Retinal pigment epithelial cell (primary cell): Measurements from ENCODE around the gene OR8G5.

Experiments used
- DNase-seq: peaks from one replicate; pipeline ENCODE4 v3.0.0-alpha.2; 2010; ENCODE audit warnings: low read depth
- H3K4me3 ChIP-seq: 2 replicates; pipeline ENCODE4 v1.5.1; 2011; ENCODE audit warnings: mild to moderate bottlenecking, low read length, control low read depth, moderate library complexity
- TF ChIP-seq, protein P1 (sequence below): conservative IDR thresholded peaks from 2 replicates; pipeline ENCODE4 v1.5.1; 2011; ENCODE audit warnings: low read depth, low read length, control low read depth, inconsistent platforms

Gene OR8G5

GRCh38 chr11:124296016-124296415 is 39.8 kb downstream of the OR8G5 start:
- TF ChIP-seq, protein P1, sequence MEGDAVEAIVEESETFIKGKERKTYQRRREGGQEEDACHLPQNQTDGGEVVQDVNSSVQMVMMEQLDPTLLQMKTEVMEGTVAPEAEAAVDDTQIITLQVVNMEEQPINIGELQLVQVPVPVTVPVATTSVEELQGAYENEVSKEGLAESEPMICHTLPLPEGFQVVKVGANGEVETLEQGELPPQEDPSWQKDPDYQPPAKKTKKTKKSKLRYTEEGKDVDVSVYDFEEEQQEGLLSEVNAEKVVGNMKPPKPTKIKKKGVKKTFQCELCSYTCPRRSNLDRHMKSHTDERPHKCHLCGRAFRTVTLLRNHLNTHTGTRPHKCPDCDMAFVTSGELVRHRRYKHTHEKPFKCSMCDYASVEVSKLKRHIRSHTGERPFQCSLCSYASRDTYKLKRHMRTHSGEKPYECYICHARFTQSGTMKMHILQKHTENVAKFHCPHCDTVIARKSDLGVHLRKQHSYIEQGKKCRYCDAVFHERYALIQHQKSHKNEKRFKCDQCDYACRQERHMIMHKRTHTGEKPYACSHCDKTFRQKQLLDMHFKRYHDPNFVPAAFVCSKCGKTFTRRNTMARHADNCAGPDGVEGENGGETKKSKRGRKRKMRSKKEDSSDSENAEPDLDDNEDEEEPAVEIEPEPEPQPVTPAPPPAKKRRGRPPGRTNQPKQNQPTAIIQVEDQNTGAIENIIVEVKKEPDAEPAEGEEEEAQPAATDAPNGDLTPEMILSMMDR = no peak
- DNase-seq = no peak

GRCh38 chr11:124297921-124298320 is 41.7 kb downstream of the OR8G5 start:
- TF ChIP-seq, protein P1 = no peak
- no peak for DNase-seq
- H3K4me3 ChIP-seq = no peak overlapping the region

More at GRCh38 chr11:124296016-124296415, 39.8 kb downstream of the OR8G5 start:
- no peak overlapping the region for H3K4me3 ChIP-seq

DNA sequence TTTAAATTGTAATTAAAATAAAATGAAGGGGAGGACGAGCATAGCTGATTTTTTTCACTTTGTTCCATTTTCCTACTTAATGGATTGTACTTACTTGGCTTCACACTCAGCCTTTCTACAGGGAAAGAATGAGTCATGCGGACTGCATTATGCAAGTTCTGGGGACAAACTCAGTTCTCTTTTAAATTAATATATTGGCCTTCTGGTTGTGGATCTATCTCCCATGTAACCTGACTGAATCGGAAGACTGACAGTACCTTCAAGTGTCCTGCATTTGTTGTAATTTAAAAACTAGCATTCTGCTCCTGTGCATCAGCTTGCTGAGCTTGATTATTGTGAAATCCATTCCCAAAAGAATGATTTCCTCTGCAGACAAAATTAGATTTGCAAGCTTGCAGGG is 45.4 kb downstream of the OR8G5 start:
- H3K4me3 ChIP-seq = no peak overlapping the region
- TF ChIP-seq, protein P1 = no peak
- DNase-seq = no peak

DNA sequence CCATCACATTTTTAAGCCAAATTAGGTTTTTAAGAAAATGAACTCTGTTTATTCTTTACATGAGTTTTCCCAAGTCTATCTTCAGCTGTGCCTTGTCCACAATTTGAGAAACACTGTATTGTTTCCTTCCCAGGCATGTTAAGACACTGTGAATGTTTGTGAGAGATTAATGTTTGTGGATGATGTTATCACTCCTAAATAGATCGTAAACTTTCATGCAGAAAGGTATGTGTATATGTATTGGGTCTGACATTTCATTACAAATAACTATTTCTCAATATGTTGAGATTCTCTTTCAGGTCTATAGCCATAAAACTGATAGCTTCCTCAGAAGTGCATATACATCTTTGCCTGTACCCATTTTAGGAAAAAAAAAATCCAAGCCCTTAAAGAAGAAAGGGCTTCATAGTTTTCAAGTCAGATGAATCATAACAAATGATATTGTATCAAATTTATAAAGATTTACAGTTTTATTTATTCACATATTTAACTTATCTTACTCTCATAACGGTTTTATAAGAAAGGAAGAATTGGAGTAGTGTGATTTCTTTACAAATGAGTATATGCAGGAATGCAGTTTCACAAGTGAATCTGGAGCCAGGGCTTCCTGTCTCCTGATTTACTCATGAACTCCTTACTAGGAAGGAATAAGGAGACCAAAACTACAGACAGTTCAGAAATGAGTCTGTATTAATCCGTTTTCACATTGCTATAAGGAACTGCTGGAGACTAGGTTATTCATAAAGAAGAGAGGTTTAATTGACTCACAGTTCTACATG is 46.4 kb downstream of the OR8G5 start:
- H3K4me3 ChIP-seq = no peak overlapping the region
- DNase-seq = no peak
- TF ChIP-seq, protein P1 = no peak

GRCh38 chr11:124307093-124307492 is 50.9 kb downstream of the OR8G5 start:
- TF ChIP-seq, protein P1 = no peak
- H3K4me3 ChIP-seq = no peak overlapping the region
- DNase-seq = no peak

DNA sequence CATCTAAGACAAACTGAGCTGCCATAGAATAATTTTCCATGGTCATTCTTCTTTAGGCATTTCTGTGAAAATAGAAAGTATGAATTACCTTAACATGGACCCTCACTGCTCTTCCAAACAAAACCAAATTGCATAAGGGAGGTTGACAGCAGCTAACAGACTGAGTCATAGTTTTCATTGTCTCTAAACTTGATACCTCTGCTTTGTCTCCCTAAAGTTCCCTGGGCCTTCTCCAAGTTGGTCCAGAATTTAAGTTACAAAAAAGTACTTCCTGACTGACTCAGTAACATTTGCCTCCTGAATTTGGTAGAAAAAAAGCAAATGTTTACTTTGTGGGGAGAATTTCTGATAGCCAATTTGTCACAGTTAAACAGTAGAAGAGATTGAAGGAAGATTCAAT is 54.5 kb downstream of the OR8G5 start:
- TF ChIP-seq, protein P1 = no peak
- no peak for DNase-seq
- H3K4me3 ChIP-seq = no peak overlapping the region

- no peak overlapping the region for H3K4me3 ChIP-seq
- DNase-seq = no peak
- TF ChIP-seq, protein P1 = no peak
These were observed 55.1 kb downstream of the OR8G5 start for GRCh38 chr11:124311269-124311668.
